Measurements from ENCODE around the gene NDUFS2.
A peak's percentile ranks its signal among the peaks of the same experiment; 100 is the strongest.
"Not testable (repeated sequence)": the region's sequence is repeated elsewhere in the genome, so short reads cannot be mapped to it uniquely, and the experiment has no call there.

The NDUFS2 gene

GRCh38 chr1:161222175-161223019, 20.2 kb downstream of the NDUFS2 start:
- no peak for DNase-seq

GRCh38 chr1:161223805-161224694, 21.9 kb downstream of the NDUFS2 start:
- DNase-seq, result no peak

GRCh38 chr1:161224695-161225087, 22.5 kb downstream of the NDUFS2 start:
- not testable (repeated sequence) for DNase-seq

GRCh38 chr1:161225178-161225533, 23.0 kb downstream of the NDUFS2 start:
- no peak for DNase-seq

- DNase-seq, result peak; percentile 97
Observed at GRCh38 chr1:161225534-161226319, 23.6 kb downstream of the NDUFS2 start, which contains the start of gene TOMM40L. TOMM40L (plus strand) TSS chr1:161226060; CDS start chr1:161226490, 430 bp downstream.

GRCh38 chr1:161226320-161226711, 24.1 kb downstream of the NDUFS2 start:
- no peak for DNase-seq

GRCh38 chr1:161226759-161227158, 24.6 kb downstream of the NDUFS2 start:
- DNase-seq, result no peak

- peak; percentile 9 for DNase-seq
Observed at GRCh38 chr1:161227196-161227871, 25.2 kb downstream of the NDUFS2 start.

- no peak for DNase-seq
Observed at GRCh38 chr1:161228032-161228431, 25.9 kb downstream of the NDUFS2 start.

GRCh38 chr1:161229896-161230295, 27.7 kb downstream of the NDUFS2 start:
- DNase-seq, result no peak

- no peak for DNase-seq
Observed at GRCh38 chr1:161230762-161231161, 28.6 kb downstream of the NDUFS2 start.

GRCh38 chr1:161233102-161233501, 30.9 kb downstream of the NDUFS2 start:
- no peak for DNase-seq

- DNase-seq, result no peak
Observed at GRCh38 chr1:161235957-161236775, 34.0 kb downstream of the NDUFS2 start.

- DNase-seq, result no peak
Observed at GRCh38 chr1:161238039-161238473, 35.9 kb downstream of the NDUFS2 start, which contains the start of gene NR1I3. NR1I3 (minus strand) TSS chr1:161238203; CDS start chr1:161236565, 1,638 bp downstream.

GRCh38 chr1:161241682-161242081, 39.5 kb downstream of the NDUFS2 start:
- no peak for DNase-seq

- DNase-seq, result no peak
Observed at GRCh38 chr1:161242313-161242712, 40.1 kb downstream of the NDUFS2 start.

GRCh38 chr1:161244888-161245287, 42.7 kb downstream of the NDUFS2 start:
- no peak for DNase-seq

- DNase-seq, result not testable (repeated sequence)
Observed at GRCh38 chr1:161250100-161250499, 47.9 kb downstream of the NDUFS2 start.

- DNase-seq, result no peak
Observed at GRCh38 chr1:161250829-161251228, 48.7 kb downstream of the NDUFS2 start.

GRCh38 chr1:161251579-161251978, 49.4 kb downstream of the NDUFS2 start:
- DNase-seq, result no peak

GRCh38 chr1:161255302-161255701, 53.1 kb downstream of the NDUFS2 start:
- DNase-seq, result not testable (repeated sequence)
